Common myeloid progenitor, CD34-positive (primary cell): ENCODE data around the gene RXRG.
A peak's percentile ranks its signal among the peaks of the same experiment; 100 is the strongest.

ENCODE experiments used
- CTCF ChIA-PET: fragments of 350-600 bp; sonication (Branson Sonifier 250); formaldehyde crosslinking; loops from one replicate; lab custom pipeline; 2021; ENCODE audit warnings: antibody characterized with exemption; lab: Charles Lee
- POLR2A ChIA-PET: fragments of 350-600 bp; sonication (Branson Sonifier 250); formaldehyde crosslinking; loops from one replicate; lab custom pipeline; 2021; ENCODE audit warnings: antibody characterized with exemption; lab: Charles Lee
- DNase-seq, 3 donors: peaks; one replicate each; pipeline versions ENCODE4 v3.0.0 to v3.0.0-alpha.2; 2013
- H3K27ac ChIP-seq, 2 experiments: 1 replicate in 1 of 2; 2 replicates in 1 of 2; pipeline ENCODE4 v1.7.0; 2013; ENCODE audit warnings: inconsistent platforms in 2 of 2, low read length in 2 of 2, mild to moderate bottlenecking in 2 of 2, low read depth in 1 of 2, moderate library complexity in 1 of 2; ENCODE audit not compliant: severe bottlenecking in 2 of 2, insufficient read depth in 1 of 2, poor library complexity in 1 of 2
- H3K27me3 ChIP-seq, 5 experiments: replicated peaks in 2 of 5; 1 replicate in 3 of 5; 2 replicates in 2 of 5; pipeline versions ENCODE4 v1.6.1 to v1.7.0; 2013; ENCODE audit warnings: low read length in 4 of 5, mild to moderate bottlenecking in 2 of 5, moderate library complexity in 2 of 5, inconsistent platforms in 1 of 5; ENCODE audit not compliant: insufficient read depth in 5 of 5, control insufficient read depth in 4 of 5
- H3K36me3 ChIP-seq, 4 experiments: 1 replicate in 2 of 4; 2 replicates in 2 of 4; pipeline versions ENCODE4 v1.6.1 to v1.7.0; 2013; ENCODE audit warnings: low read length in 3 of 4, control low read depth in 1 of 4, mild to moderate bottlenecking in 1 of 4; ENCODE audit not compliant: control insufficient read depth in 4 of 4, insufficient read depth in 4 of 4
- H3K4me1 ChIP-seq, 4 experiments: 1 replicate in 3 of 4; 2 replicates in 1 of 4; pipeline versions ENCODE4 v1.6.1 to v1.7.1; 2013; ENCODE audit warnings: low read length in 3 of 4, mild to moderate bottlenecking in 3 of 4, control low read depth in 1 of 4, inconsistent platforms in 1 of 4, moderate library complexity in 1 of 4; ENCODE audit not compliant: control insufficient read depth in 4 of 4, insufficient read depth in 4 of 4; ENCODE audit errors: control extremely low read depth in 1 of 4
- H3K4me3 ChIP-seq, 7 experiments: 1 replicate in 4 of 7; 2 replicates in 3 of 7; pipeline versions ENCODE4 v1.5.1 to v1.7.0; 2013; ENCODE audit warnings: mild to moderate bottlenecking in 7 of 7, low read length in 6 of 7, moderate library complexity in 6 of 7, inconsistent platforms in 2 of 7, low read depth in 2 of 7, control low read depth in 1 of 7; ENCODE audit not compliant: insufficient read depth in 4 of 7, control insufficient read depth in 1 of 7; ENCODE audit errors: extremely low read depth in 1 of 7
- H3K9me3 ChIP-seq, 5 experiments: 1 replicate in 4 of 5; 2 replicates in 1 of 5; pipeline versions ENCODE4 v1.6.1 to v1.7.1; 2013; ENCODE audit warnings: low read length in 4 of 5, mild to moderate bottlenecking in 2 of 5, inconsistent platforms in 1 of 5, low read depth in 1 of 5, moderate library complexity in 1 of 5; ENCODE audit not compliant: control insufficient read depth in 4 of 5, insufficient read depth in 2 of 5; ENCODE audit errors: control extremely low read depth in 1 of 5
- WGBS: methylation state at CpG from one replicate; pipeline ENCODE4 v1.1.5; 2013; ENCODE audit not compliant: insufficient coverage; 5-methylcytosine and 5-hydroxymethylcytosine counted together

RXRG gene

DNA sequence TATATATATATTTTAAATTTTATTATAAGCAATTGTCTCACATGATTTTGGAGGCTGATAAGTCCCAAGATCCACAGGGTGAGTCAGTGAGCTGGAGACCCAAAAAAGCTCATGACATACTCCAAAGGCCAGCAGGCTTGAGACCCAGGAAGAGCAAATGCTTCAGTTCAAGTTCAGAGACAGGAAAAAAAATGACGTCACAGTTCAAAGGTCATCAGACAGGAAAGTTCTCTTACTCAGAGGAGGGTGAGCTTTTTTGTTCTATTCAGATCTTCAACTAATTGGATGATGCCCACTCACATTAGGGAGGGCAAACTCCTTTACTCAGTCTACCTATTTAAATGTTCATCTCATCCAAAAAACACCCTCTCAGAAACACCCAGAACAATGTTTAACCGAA is 18.2 kb downstream of the RXRG start:
- Histone ChIP-seq H3K4me1 (peaks cover 0 to 10% (median 2%) of the 10 kb centered on the region in 4 experiments), H3K4me3 (no peak overlapping the region), H3K27ac (no peak overlapping the region), H3K9me3 (peaks cover 0 to 4% (median 0%) of the 10 kb centered on the region in 5 experiments), H3K27me3 (peaks cover 0 to 6% (median 0%) of the 10 kb centered on the region in 5 experiments), H3K36me3 (no peaks in the 10 kb centered on the region)
- POLR2A ChIA-PET: no interaction called here
- CTCF ChIA-PET: no interaction called here
- 86% methylated on average over 1 of the region's 2 CpGs for WGBS
- no peak for DNase-seq

DNA sequence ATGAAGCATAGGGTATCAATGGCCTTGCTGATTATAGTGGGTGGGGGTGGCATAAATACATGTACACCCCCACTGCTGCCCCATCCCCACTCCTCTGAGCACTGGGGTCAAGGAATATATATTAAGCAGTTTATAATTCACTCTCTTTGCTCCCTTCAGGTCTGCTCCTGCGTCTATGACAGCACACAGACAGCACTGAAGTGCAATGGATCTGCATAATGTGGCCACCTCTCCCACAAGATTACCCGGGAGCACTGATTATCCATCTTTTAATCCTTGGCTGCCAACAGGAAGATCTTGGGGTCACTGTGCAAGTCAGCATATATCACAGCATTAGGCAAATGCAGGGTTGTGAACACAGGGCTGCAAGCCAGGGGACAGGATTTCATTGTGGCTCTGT is 19.3 kb downstream of the RXRG start:
- CTCF ChIA-PET: no interaction called here
- H3K4me3 ChIP-seq: no peak overlapping the region
- peaks cover 0 to 4% (median 0%) of the 10 kb centered on the region in 5 experiments for H3K9me3 ChIP-seq
- WGBS: 100% methylated on average over 2 of the region's 2 CpGs
- no peaks in the 10 kb centered on the region for H3K36me3 ChIP-seq
- no peak overlapping the region for H3K27ac ChIP-seq
- DNase-seq: no peak
- H3K4me1 ChIP-seq: peaks cover 0 to 10% (median 2%) of the 10 kb centered on the region in 4 experiments
- peaks cover 0 to 6% (median 0%) of the 10 kb centered on the region in 5 experiments for H3K27me3 ChIP-seq
- POLR2A ChIA-PET: no interaction called here

DNA sequence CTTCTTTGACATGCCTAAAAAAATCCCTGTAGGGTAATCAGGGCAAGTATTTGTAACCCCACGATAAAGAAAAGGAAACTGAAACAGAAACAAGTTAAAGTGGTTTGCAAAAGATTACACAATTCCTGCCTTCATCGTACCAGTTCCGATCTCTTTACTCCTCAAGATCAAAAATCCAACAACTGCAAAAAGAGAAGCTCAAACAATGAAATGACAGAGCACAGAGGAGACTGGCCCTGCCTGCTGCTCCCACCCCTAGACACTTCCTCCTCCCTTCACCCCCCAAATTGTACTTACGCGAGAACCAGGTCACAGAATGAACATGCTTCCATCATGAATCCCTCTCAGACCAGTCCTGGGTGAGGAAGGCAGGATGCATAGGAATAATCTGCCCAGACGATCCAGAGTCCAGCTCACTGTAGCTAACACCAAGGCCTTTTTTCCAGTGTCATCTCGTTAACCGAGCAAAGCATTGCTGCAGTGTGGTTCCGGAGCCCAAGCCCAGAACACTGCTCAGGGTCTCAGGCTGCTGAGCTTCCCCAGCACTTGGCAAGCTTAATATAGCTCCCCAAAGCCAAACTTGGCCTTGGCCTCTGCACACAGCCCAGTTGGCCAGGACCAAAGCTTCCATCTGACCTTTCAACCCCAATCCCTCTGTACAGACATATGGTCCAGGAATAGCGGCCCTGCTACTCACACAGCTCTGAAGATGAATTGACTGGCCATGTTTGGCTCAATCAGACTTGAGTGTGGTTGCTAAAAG is 20.3 kb downstream of the RXRG start:
- WGBS: 51% methylated on average over 8 of the region's 10 CpGs
- Histone ChIP-seq H3K27ac (no peak overlapping the region), H3K27me3 (peaks cover 0 to 8% (median 0%) of the 10 kb centered on the region in 5 experiments), H3K36me3 (no peaks in the 10 kb centered on the region), H3K9me3 (peaks cover 0 to 4% (median 0%) of the 10 kb centered on the region in 5 experiments), H3K4me1 (peaks cover 0 to 10% (median 2%) of the 10 kb centered on the region in 4 experiments), H3K4me3 (peak overlapping the region in 3 of 7 experiments; percentile 11 to 62 (median 23))
- CTCF ChIA-PET: interaction anchor here (1.0 kb wide), 1 partner anchor 24 kb away, joined by 3 read pairs; no protein-coding TSS in a partner anchor
- peak; percentile 16 to 80 (median 76) for DNase-seq
- POLR2A ChIA-PET: interaction anchor here (0.5 to 0.7 kb wide), 2 partner anchors 9 to 22 kb away, joined by 3 to 4 read pairs; no protein-coding TSS in a partner anchor

DNA sequence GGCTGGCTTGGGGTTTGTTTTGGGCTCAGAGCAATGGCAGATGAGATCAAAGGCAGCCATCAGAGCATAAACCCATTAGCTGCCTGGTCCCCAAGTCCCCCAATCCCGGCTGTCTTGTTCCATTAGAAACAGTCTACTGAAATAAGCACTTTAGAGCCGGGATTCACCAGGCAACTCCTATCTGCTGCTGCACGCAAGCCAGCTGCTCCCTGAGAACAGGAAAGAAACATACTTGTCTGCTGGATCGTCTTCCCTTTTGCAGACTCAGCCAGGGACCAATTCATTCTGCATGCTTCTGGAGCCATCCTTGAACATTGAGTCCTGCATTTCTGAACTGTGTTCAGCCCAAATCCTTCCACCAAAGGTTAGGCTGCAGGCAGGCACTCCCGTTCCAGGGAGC is 21.8 kb downstream of the RXRG start:
- no peak overlapping the region for H3K27ac ChIP-seq
- no peak for DNase-seq
- H3K4me1 ChIP-seq: peaks cover 0 to 10% (median 2%) of the 10 kb centered on the region in 4 experiments
- peaks cover 0 to 9% (median 0%) of the 10 kb centered on the region in 5 experiments for H3K27me3 ChIP-seq
- CTCF ChIA-PET: interaction anchor here (1.5 kb wide), 1 partner anchor 11 kb away, joined by 3 read pairs; no protein-coding TSS in a partner anchor
- WGBS: 94% methylated on average over 5 of the region's 5 CpGs
- H3K36me3 ChIP-seq: no peaks in the 10 kb centered on the region
- POLR2A ChIA-PET: interaction anchor here (0.7 kb wide), 1 partner anchor 188 kb away, joined by 3 read pairs; no protein-coding TSS in a partner anchor
- H3K4me3 ChIP-seq: no peak overlapping the region
- H3K9me3 ChIP-seq: peaks cover 0 to 4% (median 0%) of the 10 kb centered on the region in 5 experiments

DNA sequence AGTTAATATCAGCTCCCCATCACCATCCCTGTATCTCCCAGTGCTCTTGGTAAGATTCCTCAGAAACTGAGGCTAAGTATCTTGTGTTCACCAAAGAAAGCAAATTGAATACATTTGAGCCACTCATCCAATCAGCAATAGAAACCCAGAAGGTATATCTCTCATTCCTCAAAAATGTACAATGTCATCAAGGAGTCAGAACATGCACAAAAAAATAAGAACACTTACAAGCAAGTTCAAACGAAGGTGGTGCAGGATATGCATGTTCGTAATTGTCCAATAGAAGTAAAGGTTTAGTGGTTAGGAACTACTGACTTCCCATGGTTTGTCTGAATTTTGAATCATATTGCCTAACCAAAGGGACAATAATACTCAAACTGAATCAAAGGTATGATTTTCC is 24.3 kb downstream of the RXRG start:
- H3K9me3 ChIP-seq: no peaks in the 10 kb centered on the region
- no peak overlapping the region for H3K4me3 ChIP-seq
- WGBS: no CpG with 5 or more reads among the region's 2 CpGs
- ChIA-PET CTCF (no interaction called here), POLR2A (no interaction called here)
- H3K27ac ChIP-seq: no peak overlapping the region
- no peaks in the 10 kb centered on the region for H3K36me3 ChIP-seq
- H3K27me3 ChIP-seq: peaks cover 0 to 18% (median 5%) of the 10 kb centered on the region in 5 experiments
- peaks cover 0 to 10% (median 2%) of the 10 kb centered on the region in 4 experiments for H3K4me1 ChIP-seq
- no peak for DNase-seq

DNA sequence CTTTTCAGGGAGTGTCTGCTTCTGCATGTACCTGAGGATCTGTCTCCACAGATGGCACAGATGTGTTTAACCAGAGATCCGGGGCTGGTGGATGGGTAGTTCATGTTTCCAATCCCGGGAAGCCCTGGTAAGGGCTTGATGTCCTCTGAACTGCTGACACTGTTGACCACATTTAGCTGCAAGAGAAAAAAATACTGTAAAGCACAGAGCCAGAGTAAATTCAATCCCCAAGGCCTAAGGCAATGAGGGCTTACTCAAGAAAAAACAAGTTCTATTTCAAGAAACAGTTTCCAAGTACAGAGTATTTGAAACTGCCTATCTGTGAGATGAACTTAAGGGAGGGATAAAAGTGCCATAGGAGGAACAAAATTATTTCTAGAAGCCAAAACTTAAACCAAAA is 25.1 kb downstream of the RXRG start:
- Histone ChIP-seq H3K27me3 (peaks cover 0 to 26% (median 4%) of the 10 kb centered on the region in 5 experiments), H3K4me3 (no peak overlapping the region), H3K9me3 (peaks cover 0 to 2% (median 0%) of the 10 kb centered on the region in 5 experiments), H3K36me3 (no peaks in the 10 kb centered on the region), H3K27ac (no peak overlapping the region), H3K4me1 (peaks cover 0 to 10% (median 2%) of the 10 kb centered on the region in 4 experiments)
- ChIA-PET CTCF (interaction anchor here (1.3 kb wide), 1 partner anchor 35 kb away, joined by 3 read pairs; no protein-coding TSS in a partner anchor), POLR2A (no interaction called here)
- no peak for DNase-seq
- 100% methylated on average over 2 of the region's 2 CpGs for WGBS

DNA sequence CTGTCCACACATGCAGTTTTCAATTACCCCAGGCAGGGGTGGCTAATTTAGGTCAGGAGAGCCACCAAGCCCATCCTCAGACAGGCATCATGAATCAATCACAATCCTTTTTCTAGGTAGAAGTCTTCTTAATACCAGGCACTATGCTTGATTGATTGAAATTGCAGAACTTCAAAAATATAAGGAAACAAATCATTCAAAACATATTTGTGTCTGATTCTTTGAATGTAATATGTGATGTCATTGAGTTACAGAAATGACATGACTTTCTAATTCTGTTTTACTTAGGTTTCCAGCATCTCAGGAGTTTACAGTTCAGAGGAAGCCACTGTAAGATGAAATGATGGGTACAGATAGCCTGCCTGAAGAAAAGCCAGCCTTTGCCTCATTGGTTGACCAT is 26.7 kb downstream of the RXRG start:
- Histone ChIP-seq H3K4me3 (no peak overlapping the region), H3K9me3 (peaks cover 0 to 2% (median 0%) of the 10 kb centered on the region in 5 experiments), H3K27ac (no peak overlapping the region), H3K4me1 (no peaks in the 10 kb centered on the region), H3K36me3 (no peaks in the 10 kb centered on the region), H3K27me3 (peaks cover 2 to 42% (median 6%) of the 10 kb centered on the region in 5 experiments)
- ChIA-PET CTCF (no interaction called here), POLR2A (no interaction called here)
- no peak for DNase-seq
